ENCODE data around the gene ZBTB7C. TPM values are rescaled to one million over a fixed set of nuclear protein-coding genes. Genes with fewer than 3 reads are reported as not detected.
A peak's percentile ranks its signal among the peaks of the same experiment; 100 is the strongest.

The ZBTB7C gene
- total and polyA plus RNA-seq, 9 of the 15 experiments (the other 6 are each of a cell fraction or from before 2014, with no cell fraction given) = not detected

DNA sequence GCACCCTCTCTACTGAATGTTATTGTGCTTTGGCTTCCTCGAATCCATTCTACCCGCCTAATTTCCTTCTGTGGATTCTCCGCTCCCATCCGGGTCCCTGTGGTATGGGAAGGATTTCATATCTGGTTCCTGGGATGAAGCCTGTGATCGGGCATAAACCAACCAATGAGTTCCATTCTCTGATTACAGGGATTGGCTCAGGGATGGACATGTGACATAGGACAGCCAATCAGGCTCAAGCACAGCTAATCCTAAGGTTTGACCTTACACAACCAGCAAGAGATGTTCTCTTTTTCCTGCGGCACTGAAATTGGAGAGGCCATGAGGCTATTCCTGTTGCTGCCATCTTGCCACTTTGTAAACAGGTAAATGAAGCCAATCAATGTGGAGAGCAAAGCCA, 310.6 kb downstream of the ZBTB7C start:
- ATAC-seq (no peak), FAIRE-seq (no peak), DNase-seq (ENCODE audit: extremely low read depth in 1 of 4, low spot score in 3 of 4) (peak; percentile 3 to 41 (median 40))
- 20% methylated on average over 6 of the region's 6 CpGs for WGBS (ENCODE audit: insufficient coverage, low coverage, missing lambda C conversion rate)
- Histone ChIP-seq H3K9me3 (replicated peaks; ENCODE audit: control insufficient read depth, insufficient read depth, low read depth, low read length) (no peaks in the 10 kb centered on the region), H3K4me1 (replicated peaks in 1 of 2; ENCODE audit: control insufficient read depth in 2 of 2, insufficient read depth in 2 of 2, low read length in 2 of 2) (no peaks in the 10 kb centered on the region), H3K9me1 (ENCODE audit: control insufficient read depth, insufficient read depth, low read length) (no peaks in the 10 kb centered on the region), H3K27ac (ENCODE audit: extremely low read depth, low read depth, low read length) (no peak overlapping the region), H3K36me3 (ENCODE audit: control insufficient read depth, insufficient read depth, low read length) (no peaks in the 10 kb centered on the region), H3K4me3 (no peak overlapping the region), H3K79me2 (ENCODE audit: control insufficient read depth, insufficient read depth, low read length) (no peaks in the 10 kb centered on the region), H3K27me3 (ENCODE audit: control insufficient read depth in 2 of 2, insufficient read depth in 2 of 2, low read length in 2 of 2) (peaks cover 0 to 10% of the 10 kb centered on the region in 2 experiments; a peak in 4 of 5 replicates), H3K9ac (ENCODE audit: insufficient read depth in 1 of 2, low read depth in 2 of 2, low read length in 2 of 2) (no peak overlapping the region), H4K20me1 (replicated peaks; ENCODE audit: control insufficient read depth, insufficient read depth, low read length) (no peaks in the 10 kb centered on the region), H2AFZ (ENCODE audit: low read depth, low read length) (no peak overlapping the region), H3K4me2 (ENCODE audit: insufficient read depth, low read length) (no peak overlapping the region)
- ChIA-PET POLR2A (no interaction called here), CTCF (ENCODE audit: low intra/inter-chr PET ratio) (no interaction called here)
- BruUV-seq (replicated peaks) = no TSS peak
- in situ Hi-C loops (cut with MboI) (no loop called here), intact Hi-C loops (cut with micrococcal nuclease) (loop anchor here (10.0 kb wide), 1 partner anchor 64 kb away; no protein-coding TSS in a partner anchor)
- TF ChIP-seq, protein P1, sequence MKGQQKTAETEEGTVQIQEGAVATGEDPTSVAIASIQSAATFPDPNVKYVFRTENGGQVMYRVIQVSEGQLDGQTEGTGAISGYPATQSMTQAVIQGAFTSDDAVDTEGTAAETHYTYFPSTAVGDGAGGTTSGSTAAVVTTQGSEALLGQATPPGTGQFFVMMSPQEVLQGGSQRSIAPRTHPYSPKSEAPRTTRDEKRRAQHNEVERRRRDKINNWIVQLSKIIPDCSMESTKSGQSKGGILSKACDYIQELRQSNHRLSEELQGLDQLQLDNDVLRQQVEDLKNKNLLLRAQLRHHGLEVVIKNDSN (CRISPR knock-in tag; IDR thresholded peaks at IDR 0.05) = peak; percentile 73
- no peak for TF ChIP-seq ZEB2 (IDR thresholded peaks at IDR 0.05)
- TF ChIP-seq, protein P2, sequence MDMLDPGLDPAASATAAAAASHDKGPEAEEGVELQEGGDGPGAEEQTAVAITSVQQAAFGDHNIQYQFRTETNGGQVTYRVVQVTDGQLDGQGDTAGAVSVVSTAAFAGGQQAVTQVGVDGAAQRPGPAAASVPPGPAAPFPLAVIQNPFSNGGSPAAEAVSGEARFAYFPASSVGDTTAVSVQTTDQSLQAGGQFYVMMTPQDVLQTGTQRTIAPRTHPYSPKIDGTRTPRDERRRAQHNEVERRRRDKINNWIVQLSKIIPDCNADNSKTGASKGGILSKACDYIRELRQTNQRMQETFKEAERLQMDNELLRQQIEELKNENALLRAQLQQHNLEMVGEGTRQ (CRISPR knock-in tag; IDR thresholded peaks at IDR 0.05) = peak; percentile 84
- no peak for TF ChIP-seq ZKSCAN3 (CRISPR knock-in tag; IDR thresholded peaks at IDR 0.05)
- no peak for TF ChIP-seq RBM17 (IDR thresholded peaks at IDR 0.05; ENCODE audit: borderline replicate concordance, low read depth, low read length)
- TF ChIP-seq NFYB (IDR thresholded peaks at IDR 0.05; ENCODE audit: extremely low read depth, insufficient read length) = peak; percentile 69
- no peak for TF ChIP-seq MTA2 (IDR thresholded peaks at IDR 0.05; ENCODE audit: low read depth)
- TF ChIP-seq, protein P3, sequence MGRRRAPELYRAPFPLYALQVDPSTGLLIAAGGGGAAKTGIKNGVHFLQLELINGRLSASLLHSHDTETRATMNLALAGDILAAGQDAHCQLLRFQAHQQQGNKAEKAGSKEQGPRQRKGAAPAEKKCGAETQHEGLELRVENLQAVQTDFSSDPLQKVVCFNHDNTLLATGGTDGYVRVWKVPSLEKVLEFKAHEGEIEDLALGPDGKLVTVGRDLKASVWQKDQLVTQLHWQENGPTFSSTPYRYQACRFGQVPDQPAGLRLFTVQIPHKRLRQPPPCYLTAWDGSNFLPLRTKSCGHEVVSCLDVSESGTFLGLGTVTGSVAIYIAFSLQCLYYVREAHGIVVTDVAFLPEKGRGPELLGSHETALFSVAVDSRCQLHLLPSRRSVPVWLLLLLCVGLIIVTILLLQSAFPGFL (CRISPR knock-in tag; IDR thresholded peaks at IDR 0.05) = no peak
- peak; percentile 37; the same call in 1 of the 2 replicates for TF ChIP-seq RAD51 (IDR thresholded peaks at IDR 0.05; ENCODE audit: borderline replicate concordance, low read depth)
- TF ChIP-seq, protein P4, sequence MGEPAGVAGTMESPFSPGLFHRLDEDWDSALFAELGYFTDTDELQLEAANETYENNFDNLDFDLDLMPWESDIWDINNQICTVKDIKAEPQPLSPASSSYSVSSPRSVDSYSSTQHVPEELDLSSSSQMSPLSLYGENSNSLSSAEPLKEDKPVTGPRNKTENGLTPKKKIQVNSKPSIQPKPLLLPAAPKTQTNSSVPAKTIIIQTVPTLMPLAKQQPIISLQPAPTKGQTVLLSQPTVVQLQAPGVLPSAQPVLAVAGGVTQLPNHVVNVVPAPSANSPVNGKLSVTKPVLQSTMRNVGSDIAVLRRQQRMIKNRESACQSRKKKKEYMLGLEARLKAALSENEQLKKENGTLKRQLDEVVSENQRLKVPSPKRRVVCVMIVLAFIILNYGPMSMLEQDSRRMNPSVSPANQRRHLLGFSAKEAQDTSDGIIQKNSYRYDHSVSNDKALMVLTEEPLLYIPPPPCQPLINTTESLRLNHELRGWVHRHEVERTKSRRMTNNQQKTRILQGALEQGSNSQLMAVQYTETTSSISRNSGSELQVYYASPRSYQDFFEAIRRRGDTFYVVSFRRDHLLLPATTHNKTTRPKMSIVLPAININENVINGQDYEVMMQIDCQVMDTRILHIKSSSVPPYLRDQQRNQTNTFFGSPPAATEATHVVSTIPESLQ (CRISPR knock-in tag; IDR thresholded peaks at IDR 0.05) = no peak
- no peak for TF ChIP-seq KLF1 (tag; IDR thresholded peaks at IDR 0.05)

Data from K562 (cell line).